Fibroblast of pulmonary artery (primary cell): ENCODE results near the gene AADAT.
A peak's percentile ranks its signal among the peaks of the same experiment; 100 is the strongest.
"Not testable (repeated sequence)": the region's sequence is repeated elsewhere in the genome, so short reads cannot be mapped to it uniquely, and the experiment has no call there.

Experiments
- DNase-seq: peaks from one replicate; pipeline ENCODE4 v3.0.0-alpha.2; 2010; ENCODE audit warnings: low read depth
- H3K4me3 ChIP-seq: replicated peaks from 2 replicates; pipeline ENCODE4 v1.5.1; 2011; ENCODE audit warnings: low read depth, mild to moderate bottlenecking, control low read depth, low read length, moderate library complexity
- TF ChIP-seq, protein P1 (sequence below): IDR thresholded peaks from 2 replicates; pipeline ENCODE4 v1.5.1; 2011; ENCODE audit warnings: mild to moderate bottlenecking, control low read depth, low read length, inconsistent platforms; ENCODE audit errors: missing control alignments

The AADAT gene

DNA sequence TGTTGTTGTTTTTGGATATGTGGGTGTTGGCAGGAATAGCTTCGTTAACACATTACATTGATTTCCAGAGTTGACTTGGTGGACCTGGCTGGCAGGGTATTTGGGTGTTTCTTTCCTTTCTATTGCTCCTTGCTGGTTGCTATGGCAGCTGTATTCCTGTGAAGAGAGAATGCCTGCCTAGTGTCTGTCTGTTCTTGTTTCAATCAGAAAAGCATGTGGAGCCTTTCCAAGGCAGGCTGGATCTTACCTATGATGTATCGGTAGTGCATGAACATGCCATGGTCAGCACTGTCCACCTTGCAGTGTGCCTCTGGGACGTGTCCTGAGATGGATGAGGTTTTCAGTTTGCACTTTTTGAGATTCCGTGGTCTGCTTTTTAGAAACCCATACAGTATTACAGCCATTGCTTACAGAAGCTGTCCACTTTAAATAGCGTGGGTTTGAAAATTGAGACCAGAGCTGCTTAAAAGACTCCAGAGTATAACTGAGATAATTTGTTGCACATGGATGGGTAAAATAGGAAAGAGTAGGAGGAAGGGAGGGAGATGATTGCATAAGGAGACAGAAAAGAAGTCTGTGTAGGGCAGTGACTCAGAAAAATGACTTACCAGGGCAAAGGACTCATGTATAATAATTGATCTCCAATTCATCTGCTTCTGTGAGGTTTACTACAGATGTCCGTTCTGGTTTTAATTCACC is 20.0 kb upstream of the AADAT start:
- no peak overlapping the region for H3K4me3 ChIP-seq
- peak; percentile 13 for DNase-seq
- TF ChIP-seq, protein P1, sequence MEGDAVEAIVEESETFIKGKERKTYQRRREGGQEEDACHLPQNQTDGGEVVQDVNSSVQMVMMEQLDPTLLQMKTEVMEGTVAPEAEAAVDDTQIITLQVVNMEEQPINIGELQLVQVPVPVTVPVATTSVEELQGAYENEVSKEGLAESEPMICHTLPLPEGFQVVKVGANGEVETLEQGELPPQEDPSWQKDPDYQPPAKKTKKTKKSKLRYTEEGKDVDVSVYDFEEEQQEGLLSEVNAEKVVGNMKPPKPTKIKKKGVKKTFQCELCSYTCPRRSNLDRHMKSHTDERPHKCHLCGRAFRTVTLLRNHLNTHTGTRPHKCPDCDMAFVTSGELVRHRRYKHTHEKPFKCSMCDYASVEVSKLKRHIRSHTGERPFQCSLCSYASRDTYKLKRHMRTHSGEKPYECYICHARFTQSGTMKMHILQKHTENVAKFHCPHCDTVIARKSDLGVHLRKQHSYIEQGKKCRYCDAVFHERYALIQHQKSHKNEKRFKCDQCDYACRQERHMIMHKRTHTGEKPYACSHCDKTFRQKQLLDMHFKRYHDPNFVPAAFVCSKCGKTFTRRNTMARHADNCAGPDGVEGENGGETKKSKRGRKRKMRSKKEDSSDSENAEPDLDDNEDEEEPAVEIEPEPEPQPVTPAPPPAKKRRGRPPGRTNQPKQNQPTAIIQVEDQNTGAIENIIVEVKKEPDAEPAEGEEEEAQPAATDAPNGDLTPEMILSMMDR: no peak

DNA sequence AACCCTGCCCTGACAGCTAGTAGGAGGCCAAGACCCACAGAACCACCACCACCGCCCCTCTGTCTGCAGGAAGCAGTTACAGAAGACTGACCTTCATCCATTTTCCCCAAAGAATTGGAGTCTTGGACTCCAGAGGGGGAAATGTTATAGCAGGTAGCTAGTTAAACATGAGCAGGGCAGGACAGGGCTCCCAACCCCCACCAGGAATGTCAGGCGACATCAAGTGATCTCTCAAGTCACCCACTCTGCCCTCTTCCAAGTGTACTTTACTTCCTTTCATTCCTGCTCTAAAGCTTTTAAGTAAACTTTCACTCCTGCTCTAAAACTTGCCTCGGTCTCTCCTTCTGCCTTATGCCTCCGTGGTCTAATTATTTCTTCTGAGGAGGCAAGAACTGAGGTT is 17.1 kb upstream of the AADAT start:
- TF ChIP-seq, protein P1: no peak
- no peak overlapping the region for H3K4me3 ChIP-seq
- no peak for DNase-seq

DNA sequence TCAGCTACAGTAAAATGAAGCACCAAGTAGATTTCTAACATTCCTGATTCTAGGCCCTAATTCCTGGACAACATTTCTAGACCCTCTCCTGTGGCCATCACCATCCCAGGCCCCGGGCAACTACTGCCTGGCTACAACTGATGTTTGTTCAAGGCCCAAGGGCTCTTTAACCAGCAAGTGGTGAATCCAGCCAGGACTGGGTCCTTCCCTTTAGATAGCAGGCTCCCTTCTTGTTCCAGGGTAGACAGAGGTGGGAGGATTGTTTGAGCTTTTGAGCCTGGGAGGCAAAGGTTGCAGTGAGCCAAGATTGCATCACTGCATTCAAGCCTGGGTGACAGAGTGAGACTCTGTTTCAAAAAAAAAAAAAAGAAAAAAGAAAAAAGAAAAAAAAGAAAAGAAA is 12.7 kb upstream of the AADAT start:
- no peak for DNase-seq
- H3K4me3 ChIP-seq: no peak overlapping the region
- TF ChIP-seq, protein P1: no peak

GRCh38 chr4:170098171-170098570 is 8.4 kb upstream of the AADAT start:
- H3K4me3 ChIP-seq: not testable (repeated sequence)

DNA sequence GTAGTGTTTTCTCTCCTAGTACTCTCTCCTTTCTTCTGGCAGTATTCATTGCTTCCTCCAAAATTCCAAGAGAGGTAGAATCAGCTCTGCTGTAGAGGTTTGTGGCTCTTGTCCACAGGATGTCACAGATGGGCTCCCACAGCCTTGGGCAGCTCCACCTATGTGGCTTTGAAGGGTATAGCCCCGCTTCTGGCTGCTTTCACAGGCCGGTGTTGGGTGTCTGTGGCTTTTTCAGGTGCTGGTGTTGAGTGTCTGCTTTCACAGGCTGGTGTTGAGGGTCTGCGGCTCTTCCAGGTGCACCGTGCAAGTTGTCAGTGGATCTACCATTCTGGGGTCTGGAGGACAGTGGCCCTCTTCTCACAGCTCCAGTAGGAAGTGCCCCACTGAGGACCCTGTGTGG is 7.9 kb upstream of the AADAT start:
- no peak for DNase-seq
- TF ChIP-seq, protein P1: no peak
- no peak overlapping the region for H3K4me3 ChIP-seq

More at GRCh38 chr4:170098171-170098570, 8.4 kb upstream of the AADAT start:
- DNase-seq: not testable (repeated sequence)

- no peak overlapping the region for H3K4me3 ChIP-seq
- no peak for DNase-seq
- TF ChIP-seq, protein P1: no peak
These were observed 4.3 kb upstream of the AADAT start for GRCh38 chr4:170093973-170094535.

- TF ChIP-seq, protein P1: no peak
- no peak for DNase-seq
- H3K4me3 ChIP-seq: no peak overlapping the region
These were observed 1.4 kb upstream of the AADAT start for GRCh38 chr4:170091069-170091696.
